Endothelial cell of umbilical vein (primary cell): ENCODE data around the gene LYRM1. TPM values are rescaled to one million over a fixed set of nuclear protein-coding genes. Genes with fewer than 3 reads are reported as not detected.

Experiments used
- BruUV-seq: library from RNA; stranded (reverse); fragments of 400-500 nt; replicated peaks from 2 replicates; lab custom pipeline; 2021; lab: Mats Ljungman, UMichigan
- CTCF ChIA-PET: fragments of 300-600, 350-600 bp; sonication (Branson Sonifier 250); formaldehyde crosslinking; loops from one replicate; lab custom pipeline; 2021; ENCODE audit warnings: antibody characterized with exemption, inconsistent platforms; lab: Charles Lee
- POLR2A ChIA-PET: fragments of 300-600, 350-600 bp; sonication (Branson Sonifier 250); formaldehyde crosslinking; loops from one replicate; lab custom pipeline; 2021; ENCODE audit warnings: antibody characterized with exemption, inconsistent platforms; lab: Charles Lee
- DNase-seq: peaks from one replicate; pipeline ENCODE4 v3.0.0-alpha.2; 2011; ENCODE audit warnings: low read depth, low spot score
- FAIRE-seq: peaks from 2 replicates; lab custom pipeline; 2011; peaks lifted over from hg19 to GRCh38; lab: Jason Lieb, UNC
- H2AFZ ChIP-seq: 2 replicates; pipeline ENCODE4 v1.6.0; 2012; ENCODE audit warnings: low read depth, low read length, control low read depth, inconsistent platforms
- H3K27ac ChIP-seq: 2 replicates; pipeline ENCODE4 v1.5.1; 2011; ENCODE audit warnings: low read depth, mild to moderate bottlenecking, control low read depth, low read length, moderate library complexity; ENCODE audit not compliant: insufficient read depth
- H3K27me3 ChIP-seq, 2 experiments: 2 replicates each; pipeline versions ENCODE4 v1.6.0 to v1.6.1; 2011; ENCODE audit warnings: low read length in 2 of 2, mixed read lengths in 1 of 2; ENCODE audit not compliant: control insufficient read depth in 2 of 2, insufficient read depth in 2 of 2
- H3K36me3 ChIP-seq, 2 experiments: 2 replicates in 1 of 2; 3 replicates in 1 of 2; pipeline ENCODE4 v1.5.1; 2011; ENCODE audit warnings: low read length in 2 of 2, mild to moderate bottlenecking in 1 of 2, moderate library complexity in 1 of 2; ENCODE audit not compliant: control insufficient read depth in 2 of 2, insufficient read depth in 2 of 2; ENCODE audit errors: extremely low read depth in 1 of 2
- H3K4me1 ChIP-seq: 3 replicates; pipeline ENCODE4 v1.5.1; 2011; ENCODE audit warnings: mild to moderate bottlenecking, low read length; ENCODE audit not compliant: control insufficient read depth, insufficient read depth; ENCODE audit errors: extremely low read depth
- H3K4me2 ChIP-seq: 2 replicates; pipeline ENCODE4 v1.6.1; 2011; ENCODE audit warnings: low read length, control low read depth, mixed read lengths; ENCODE audit not compliant: insufficient read depth
- H3K4me3 ChIP-seq, 3 experiments: fragments of 200-600 bp in 1 of 3; sonication (generic), shearing (Covaris generic) in 1 of 3; replicated peaks in 1 of 3; 2 replicates each; pipeline ENCODE4 v1.5.1; 2011 to 2016; ENCODE audit warnings: control low read depth in 3 of 3, low read length in 3 of 3, mild to moderate bottlenecking in 2 of 3, inconsistent platforms in 1 of 3, low read depth in 1 of 3, moderate library complexity in 1 of 3; ENCODE audit not compliant: insufficient read depth in 1 of 3
- H3K79me2 ChIP-seq: 2 replicates; pipeline ENCODE4 v1.6.0; 2012; ENCODE audit warnings: low read length, inconsistent platforms; ENCODE audit not compliant: control insufficient read depth, insufficient read depth
- H3K9ac ChIP-seq: replicated peaks from 2 replicates; pipeline ENCODE3; 2011; ENCODE audit warnings: low read length, control low read depth; ENCODE audit not compliant: insufficient read depth; ENCODE audit errors: extremely low read depth
- H3K9me1 ChIP-seq: replicated peaks from 3 replicates; pipeline ENCODE4 v1.6.0; 2011; ENCODE audit warnings: mild to moderate bottlenecking, low read length; ENCODE audit not compliant: control insufficient read depth, insufficient read depth; ENCODE audit errors: extremely low read depth
- H3K9me3 ChIP-seq: replicated peaks from 2 replicates; pipeline ENCODE4 v1.5.1; 2012; ENCODE audit warnings: low read length, inconsistent platforms; ENCODE audit not compliant: control insufficient read depth, insufficient read depth
- H4K20me1 ChIP-seq: replicated peaks from 2 replicates; pipeline ENCODE3; 2011; ENCODE audit warnings: mild to moderate bottlenecking, low read length; ENCODE audit not compliant: control insufficient read depth, insufficient read depth; ENCODE audit errors: extremely low read depth
- EZH2 ChIP-seq: IDR thresholded peaks from 2 replicates; pipeline ENCODE4 v1.6.1; 2012; ENCODE audit warnings: borderline replicate concordance, low read depth, mild to moderate bottlenecking, moderate library complexity, low read length, inconsistent platforms; ENCODE audit not compliant: severe bottlenecking
- FOS ChIP-seq: IDR thresholded peaks from 2 replicates; pipeline ENCODE4 v1.6.1; 2011; ENCODE audit warnings: mild to moderate bottlenecking, low read length, moderate library complexity, borderline replicate concordance; ENCODE audit not compliant: insufficient read depth
- GATA2 ChIP-seq: IDR thresholded peaks from 2 replicates; pipeline ENCODE4 v1.7.0; 2011; ENCODE audit warnings: low read depth, mild to moderate bottlenecking, moderate library complexity, mixed read lengths, low read length; ENCODE audit not compliant: insufficient read length, insufficient read depth
- JUN ChIP-seq: IDR thresholded peaks from 2 replicates; pipeline ENCODE4 v1.6.1; 2011; ENCODE audit warnings: borderline replicate concordance, low read depth; ENCODE audit not compliant: insufficient read length, insufficient read depth
- MYC ChIP-seq: IDR thresholded peaks from one replicate; pipeline ENCODE4 v1.6.1; 2011; ENCODE audit warnings: mild to moderate bottlenecking, low read depth, low read length
- POLR2A ChIP-seq: IDR thresholded peaks from 2 replicates; pipeline ENCODE4 v1.6.1; 2012; ENCODE audit warnings: low read depth, mild to moderate bottlenecking, control low read depth, low read length
- POLR2AphosphoS5 ChIP-seq: IDR thresholded peaks from 2 replicates; pipeline ENCODE4 v1.6.1; 2012; ENCODE audit warnings: low read depth, mild to moderate bottlenecking, control low read depth, low read length, moderate library complexity; ENCODE audit not compliant: insufficient read depth
- dilution Hi-C: fragments of 300-500 bp; cut with MboI; formaldehyde crosslinking; loops from one replicate; pipeline ENCODE4 v1.15.0; 2019; ENCODE audit warnings: low sequenced_read_pairs; ENCODE audit not compliant: extremely low pct_ligation_motif_present
- intact Hi-C: fragments of 100-400 bp; cut with micrococcal nuclease; formaldehyde crosslinking; loops from one replicate; pipeline ENCODE4 v1.10.0; 2022
- polyA plus RNA-seq, 4 experiments: library from polyadenylated mRNA; depleted of rRNA in 3 of 4; stranded (reverse) in 3 of 4; unstranded in 1 of 4; fragments of >200 nt; gene quantifications; 2 replicates each; pipeline versions ENCODE4 v1.2.1 to v1.2.3, GENCODE V29; 2011 to 2012; ENCODE audit warnings: missing spikeins in 1 of 4
- total RNA-seq: library from RNA; stranded (reverse); gene quantifications from 2 replicates; pipeline ENCODE4 v1.2.3, GENCODE V29; 2021
- TF ChIP-seq, protein P1 (sequence below), 2 donors: IDR thresholded peaks; 1 replicate in 1 of 2; 2 replicates in 1 of 2; pipeline ENCODE4 v1.5.1; 2011; ENCODE audit warnings: low read length in 2 of 2, mild to moderate bottlenecking in 2 of 2, moderate library complexity in 2 of 2, control low read depth in 1 of 2, inconsistent platforms in 1 of 2, low read depth in 1 of 2; ENCODE audit not compliant: insufficient read depth in 1 of 2; ENCODE audit errors: extremely low read depth in 1 of 2
- TF ChIP-seq, protein P2 (sequence below): IDR thresholded peaks from 2 replicates; pipeline ENCODE4 v1.6.1; 2011; ENCODE audit not compliant: insufficient read depth, insufficient read length

Gene LYRM1
- total and polyA plus RNA-seq, 2 donors (not counting 3 experiments of a cell fraction or from before 2014, with no cell fraction given): 20.4 to 28.4 TPM

- H3K27ac ChIP-seq: no peak overlapping the region
- no TSS peak for BruUV-seq
- H3K4me3 ChIP-seq: no peak overlapping the region
- no peaks in the 10 kb centered on the region for H3K4me1 ChIP-seq
- TF ChIP-seq, protein P1, sequence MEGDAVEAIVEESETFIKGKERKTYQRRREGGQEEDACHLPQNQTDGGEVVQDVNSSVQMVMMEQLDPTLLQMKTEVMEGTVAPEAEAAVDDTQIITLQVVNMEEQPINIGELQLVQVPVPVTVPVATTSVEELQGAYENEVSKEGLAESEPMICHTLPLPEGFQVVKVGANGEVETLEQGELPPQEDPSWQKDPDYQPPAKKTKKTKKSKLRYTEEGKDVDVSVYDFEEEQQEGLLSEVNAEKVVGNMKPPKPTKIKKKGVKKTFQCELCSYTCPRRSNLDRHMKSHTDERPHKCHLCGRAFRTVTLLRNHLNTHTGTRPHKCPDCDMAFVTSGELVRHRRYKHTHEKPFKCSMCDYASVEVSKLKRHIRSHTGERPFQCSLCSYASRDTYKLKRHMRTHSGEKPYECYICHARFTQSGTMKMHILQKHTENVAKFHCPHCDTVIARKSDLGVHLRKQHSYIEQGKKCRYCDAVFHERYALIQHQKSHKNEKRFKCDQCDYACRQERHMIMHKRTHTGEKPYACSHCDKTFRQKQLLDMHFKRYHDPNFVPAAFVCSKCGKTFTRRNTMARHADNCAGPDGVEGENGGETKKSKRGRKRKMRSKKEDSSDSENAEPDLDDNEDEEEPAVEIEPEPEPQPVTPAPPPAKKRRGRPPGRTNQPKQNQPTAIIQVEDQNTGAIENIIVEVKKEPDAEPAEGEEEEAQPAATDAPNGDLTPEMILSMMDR (IDR thresholded peaks at IDR 0.05; ENCODE audit: extremely low read depth in 1 of 2, insufficient read depth in 1 of 2, low read depth in 1 of 2, low read length in 2 of 2): no peak
- no peak for TF ChIP-seq MYC
- TF ChIP-seq GATA2: no peak
- TF ChIP-seq POLR2A: no peak
- TF ChIP-seq FOS: no peak
- TF ChIP-seq, protein P2, sequence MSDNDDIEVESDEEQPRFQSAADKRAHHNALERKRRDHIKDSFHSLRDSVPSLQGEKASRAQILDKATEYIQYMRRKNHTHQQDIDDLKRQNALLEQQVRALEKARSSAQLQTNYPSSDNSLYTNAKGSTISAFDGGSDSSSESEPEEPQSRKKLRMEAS: no peak
- no peak for TF ChIP-seq POLR2AphosphoS5
- no peak for TF ChIP-seq EZH2
- no peak for TF ChIP-seq JUN
- H3K27me3 ChIP-seq: no peaks in the 10 kb centered on the region
- no peak for DNase-seq
- no peak for FAIRE-seq
- H3K36me3 ChIP-seq: no peaks in the 10 kb centered on the region
- intact Hi-C loops (loop anchor here (1.0 kb wide), 1 partner anchor 23 kb away; no protein-coding TSS in a partner anchor), dilution Hi-C loops (no loop called here)
- H3K9me3 ChIP-seq: no peaks in the 10 kb centered on the region
- no peak overlapping the region for H3K4me2 ChIP-seq
- no peaks in the 10 kb centered on the region for H3K9me1 ChIP-seq
- no peaks in the 10 kb centered on the region for H4K20me1 ChIP-seq
- H3K9ac ChIP-seq: no peak overlapping the region
- no peak overlapping the region for H2AFZ ChIP-seq
- ChIA-PET POLR2A (no interaction called here), CTCF (interaction anchor here (0.6 to 0.8 kb wide), 2 partner anchors 14 to 47 kb away, joined by 3 read pairs; no protein-coding TSS in a partner anchor)
- H3K79me2 ChIP-seq: no peaks in the 10 kb centered on the region
Observed at GRCh38 chr16:20954574-20954973, 54.0 kb downstream of the LYRM1 start.
